WERI-Rb-1 (cell line): Measurements from ENCODE around the gene WDR54.
"Not testable (repeated sequence)": the region's sequence is repeated elsewhere in the genome, so short reads cannot be mapped to it uniquely, and the experiment has no call there.

Experiments
- DNase-seq: peaks from one replicate; pipeline ENCODE4 v3.0.0-alpha.2; 2020
- H3K27ac ChIP-seq: fragments of 250-450 bp; sonication (Bioruptor Pico); 2 replicates; pipeline ENCODE4 v1.5.1; 2020; ENCODE audit warnings: mild to moderate bottlenecking, moderate library complexity
- H3K27me3 ChIP-seq: fragments of 250-450 bp; sonication (Bioruptor Pico); 2 replicates; pipeline ENCODE4 v1.5.1; 2021; ENCODE audit warnings: mild to moderate bottlenecking, low read depth, moderate library complexity; ENCODE audit not compliant: insufficient read depth, severe bottlenecking
- H3K36me3 ChIP-seq: fragments of 250-450 bp; sonication (Bioruptor Pico); 2 replicates; pipeline ENCODE4 v1.5.1; 2020; ENCODE audit warnings: mild to moderate bottlenecking, moderate library complexity
- H3K4me3 ChIP-seq: 2 replicates; pipeline ENCODE4 v1.5.1; 2011; ENCODE audit warnings: low read depth, mild to moderate bottlenecking, control low read depth, low read length
- H3K9me3 ChIP-seq: fragments of 250-450 bp; sonication (Bioruptor Pico); 2 replicates; pipeline ENCODE4 v1.5.1; 2021; ENCODE audit warnings: mild to moderate bottlenecking, moderate library complexity; ENCODE audit not compliant: severe bottlenecking
- TF ChIP-seq, protein P1 (sequence below): IDR thresholded peaks from 2 replicates; pipeline ENCODE4 v1.5.1; 2011; ENCODE audit warnings: low read depth, mild to moderate bottlenecking, control low read depth, inconsistent platforms, low read length

The WDR54 gene

DNA sequence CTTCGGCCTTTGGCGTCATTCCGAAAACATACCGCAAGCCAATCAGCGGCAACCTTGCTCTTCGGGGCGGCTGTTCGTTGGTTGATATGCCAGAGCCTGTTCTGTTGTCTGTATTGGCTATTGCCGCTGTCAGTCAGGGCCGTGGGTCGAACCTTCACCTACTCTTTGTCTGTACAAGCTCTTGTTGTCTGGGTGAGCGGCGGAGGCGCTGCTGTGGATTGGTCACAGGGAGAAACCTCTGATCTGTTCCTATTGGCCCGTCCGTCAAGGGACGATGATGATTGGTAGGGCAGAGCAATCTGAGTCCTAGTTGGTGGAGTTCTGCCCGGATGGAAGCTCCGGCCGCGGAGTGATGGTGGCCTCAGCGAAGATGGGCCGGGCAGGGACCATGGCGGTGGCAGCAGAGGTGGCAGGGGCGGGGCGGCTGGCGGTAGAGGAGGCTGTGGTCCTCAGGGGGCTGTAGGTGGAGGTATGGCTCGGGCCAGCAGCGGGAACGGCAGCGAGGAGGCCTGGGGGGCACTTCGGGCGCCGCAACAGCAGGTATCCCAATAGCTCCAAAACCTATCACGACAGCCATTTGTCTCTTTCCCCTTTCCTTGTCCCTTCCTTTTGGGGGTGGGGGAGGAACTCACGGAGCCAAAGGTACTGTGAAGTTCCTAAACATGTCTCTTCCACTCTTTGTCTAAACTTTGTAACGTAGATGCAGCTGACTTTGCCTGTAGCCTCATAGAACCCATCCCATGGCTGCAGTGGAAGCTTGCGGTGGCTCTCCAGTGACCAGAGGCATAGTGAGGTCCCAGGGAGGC is 36.8 kb downstream of the WDR54 start, which contains the start of gene WBP1:
Gene WBP1 (plus strand): TSS at position 307 of the 806 bp plus-strand sequence. CDS start 165 bp downstream, at position 472.
- DNase-seq: peak; percentile 100
- Histone ChIP-seq H3K27me3 (no peaks in the 10 kb centered on the region), H3K9me3 (no peaks in the 10 kb centered on the region), H3K36me3 (peaks cover 32% of the 10 kb centered on the region), H3K27ac (peak within 1 kb of the TSS; percentile 92), H3K4me3 (peak within 1 kb of the TSS; percentile 83)
- TF ChIP-seq, protein P1, sequence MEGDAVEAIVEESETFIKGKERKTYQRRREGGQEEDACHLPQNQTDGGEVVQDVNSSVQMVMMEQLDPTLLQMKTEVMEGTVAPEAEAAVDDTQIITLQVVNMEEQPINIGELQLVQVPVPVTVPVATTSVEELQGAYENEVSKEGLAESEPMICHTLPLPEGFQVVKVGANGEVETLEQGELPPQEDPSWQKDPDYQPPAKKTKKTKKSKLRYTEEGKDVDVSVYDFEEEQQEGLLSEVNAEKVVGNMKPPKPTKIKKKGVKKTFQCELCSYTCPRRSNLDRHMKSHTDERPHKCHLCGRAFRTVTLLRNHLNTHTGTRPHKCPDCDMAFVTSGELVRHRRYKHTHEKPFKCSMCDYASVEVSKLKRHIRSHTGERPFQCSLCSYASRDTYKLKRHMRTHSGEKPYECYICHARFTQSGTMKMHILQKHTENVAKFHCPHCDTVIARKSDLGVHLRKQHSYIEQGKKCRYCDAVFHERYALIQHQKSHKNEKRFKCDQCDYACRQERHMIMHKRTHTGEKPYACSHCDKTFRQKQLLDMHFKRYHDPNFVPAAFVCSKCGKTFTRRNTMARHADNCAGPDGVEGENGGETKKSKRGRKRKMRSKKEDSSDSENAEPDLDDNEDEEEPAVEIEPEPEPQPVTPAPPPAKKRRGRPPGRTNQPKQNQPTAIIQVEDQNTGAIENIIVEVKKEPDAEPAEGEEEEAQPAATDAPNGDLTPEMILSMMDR: no peak

DNA sequence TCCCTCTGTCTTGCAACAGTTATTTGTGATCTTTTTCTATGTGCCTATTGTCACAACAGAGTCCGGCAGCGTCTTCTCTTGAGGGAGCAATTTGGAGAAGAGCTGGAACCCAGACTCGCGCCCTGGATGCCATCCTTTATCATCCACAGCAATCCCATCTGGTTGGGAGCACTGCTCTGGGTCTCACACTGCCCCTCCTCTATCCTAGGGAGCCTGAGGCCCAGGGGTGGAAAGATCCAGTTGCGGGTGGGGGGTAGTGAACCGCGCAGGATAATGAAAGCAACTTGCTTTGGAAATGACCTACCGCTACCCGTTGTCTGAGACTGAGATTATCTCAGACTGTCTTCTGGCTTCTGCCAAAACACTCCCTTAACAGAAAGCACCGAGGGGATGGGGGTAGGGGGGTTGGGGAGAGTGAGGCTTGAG is 37.4 kb downstream of the WDR54 start:
- H3K27ac ChIP-seq: peak overlapping the region; percentile 66

DNA sequence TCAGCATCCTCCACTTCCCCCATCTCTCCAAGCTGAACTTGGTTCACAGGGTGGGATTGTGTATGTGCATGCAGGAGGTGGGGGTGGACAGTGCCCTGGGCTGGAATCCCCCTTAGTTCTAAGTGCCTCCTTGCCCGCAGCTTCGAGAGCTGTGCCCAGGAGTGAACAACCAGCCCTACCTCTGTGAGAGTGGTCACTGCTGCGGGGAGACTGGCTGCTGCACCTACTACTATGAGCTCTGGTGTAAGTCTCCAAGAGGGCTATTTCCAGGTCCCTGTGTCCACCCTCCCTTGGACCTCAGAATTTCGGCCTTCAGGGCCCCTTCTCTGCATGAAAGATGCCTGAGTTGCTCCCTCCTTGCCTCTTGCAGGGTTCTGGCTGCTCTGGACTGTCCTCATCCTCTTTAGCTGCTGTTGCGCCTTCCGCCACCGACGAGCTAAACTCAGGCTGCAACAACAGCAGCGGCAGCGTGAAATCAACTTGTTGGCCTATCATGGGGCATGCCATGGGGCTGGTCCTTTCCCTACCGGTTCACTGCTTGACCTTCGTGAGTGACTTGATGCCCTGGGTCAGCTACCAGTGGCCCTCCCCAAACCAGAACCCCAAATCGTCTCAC is 38.1 kb downstream of the WDR54 start:
- H3K4me3 ChIP-seq, H3K9me3 ChIP-seq, H3K27me3 ChIP-seq, DNase-seq, H3K27ac ChIP-seq: not testable (repeated sequence)
- H3K36me3 ChIP-seq: peaks cover 33% of the 10 kb centered on the region

More for the DNA sequence above, 37.4 kb downstream of the WDR54 start:
- H3K4me3 ChIP-seq: peak overlapping the region; percentile 83
- no peaks in the 10 kb centered on the region for H3K9me3 ChIP-seq
- H3K27me3 ChIP-seq: no peaks in the 10 kb centered on the region
- TF ChIP-seq, protein P1: no peak
- H3K36me3 ChIP-seq: peaks cover 33% of the 10 kb centered on the region
- no peak for DNase-seq

DNA sequence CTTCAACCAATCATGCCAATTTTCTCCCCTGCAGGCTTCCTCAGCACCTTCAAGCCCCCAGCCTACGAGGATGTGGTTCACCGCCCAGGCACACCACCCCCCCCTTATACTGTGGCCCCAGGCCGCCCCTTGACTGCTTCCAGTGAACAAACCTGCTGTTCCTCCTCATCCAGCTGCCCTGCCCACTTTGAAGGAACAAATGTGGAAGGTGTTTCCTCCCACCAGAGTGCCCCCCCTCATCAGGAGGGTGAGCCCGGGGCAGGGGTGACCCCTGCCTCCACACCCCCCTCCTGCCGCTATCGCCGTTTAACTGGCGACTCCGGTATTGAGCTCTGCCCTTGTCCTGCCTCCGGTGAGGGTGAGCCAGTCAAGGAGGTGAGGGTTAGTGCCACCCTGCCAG is 38.7 kb downstream of the WDR54 start:
- H3K27ac ChIP-seq, H3K4me3 ChIP-seq, H3K9me3 ChIP-seq, DNase-seq, H3K27me3 ChIP-seq: not testable (repeated sequence)
- peaks cover 36% of the 10 kb centered on the region for H3K36me3 ChIP-seq

DNA sequence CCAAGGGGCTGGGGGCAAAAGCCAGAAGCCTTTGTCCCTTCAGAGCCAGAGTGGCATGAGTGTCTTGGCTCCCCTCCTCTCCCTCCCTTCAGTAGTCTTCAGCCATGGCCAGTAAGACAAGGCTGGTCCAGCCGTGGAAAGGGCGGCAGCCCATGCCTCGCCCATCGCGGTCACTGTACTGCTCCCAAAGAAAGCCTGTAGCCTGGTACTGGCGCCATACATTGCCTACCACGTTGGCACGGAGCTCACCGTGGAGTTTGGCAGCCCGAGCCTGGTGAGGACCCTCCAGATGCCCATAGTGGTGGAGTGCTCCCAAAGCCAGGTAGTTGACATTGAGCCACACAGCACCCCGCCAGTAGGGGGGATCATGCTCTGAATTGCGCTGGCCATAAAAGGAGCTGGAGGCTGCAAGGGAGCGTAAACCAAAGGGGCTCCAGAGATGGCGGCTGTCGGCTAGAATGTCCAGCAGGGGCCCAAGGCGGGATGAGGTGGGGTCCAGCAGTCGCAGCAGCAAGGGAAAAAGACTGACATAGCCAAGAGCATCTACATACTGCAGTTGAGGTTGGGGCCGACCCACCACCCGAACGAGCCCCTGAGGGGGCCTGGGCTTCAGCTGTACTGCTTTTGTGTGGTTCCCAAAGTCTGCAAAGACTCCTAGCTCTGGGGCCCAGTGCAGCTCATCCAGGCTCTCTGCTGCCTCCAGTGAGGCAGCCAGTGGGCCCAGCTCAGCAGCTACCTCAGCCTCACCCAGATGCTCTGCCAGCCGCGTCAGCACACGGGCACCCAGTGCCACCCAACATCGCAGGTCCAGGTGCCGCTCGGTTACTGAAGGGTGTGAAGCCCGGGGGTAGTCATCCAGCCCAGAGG is 39.9 kb downstream of the WDR54 start:
- H3K4me3 ChIP-seq: no peak overlapping the region
- H3K27ac ChIP-seq: no peak overlapping the region
- no peaks in the 10 kb centered on the region for H3K9me3 ChIP-seq
- TF ChIP-seq, protein P1: peak; percentile 46
- H3K36me3 ChIP-seq: peaks cover 33% of the 10 kb centered on the region
- DNase-seq: peak; percentile 60
- no peaks in the 10 kb centered on the region for H3K27me3 ChIP-seq

DNA sequence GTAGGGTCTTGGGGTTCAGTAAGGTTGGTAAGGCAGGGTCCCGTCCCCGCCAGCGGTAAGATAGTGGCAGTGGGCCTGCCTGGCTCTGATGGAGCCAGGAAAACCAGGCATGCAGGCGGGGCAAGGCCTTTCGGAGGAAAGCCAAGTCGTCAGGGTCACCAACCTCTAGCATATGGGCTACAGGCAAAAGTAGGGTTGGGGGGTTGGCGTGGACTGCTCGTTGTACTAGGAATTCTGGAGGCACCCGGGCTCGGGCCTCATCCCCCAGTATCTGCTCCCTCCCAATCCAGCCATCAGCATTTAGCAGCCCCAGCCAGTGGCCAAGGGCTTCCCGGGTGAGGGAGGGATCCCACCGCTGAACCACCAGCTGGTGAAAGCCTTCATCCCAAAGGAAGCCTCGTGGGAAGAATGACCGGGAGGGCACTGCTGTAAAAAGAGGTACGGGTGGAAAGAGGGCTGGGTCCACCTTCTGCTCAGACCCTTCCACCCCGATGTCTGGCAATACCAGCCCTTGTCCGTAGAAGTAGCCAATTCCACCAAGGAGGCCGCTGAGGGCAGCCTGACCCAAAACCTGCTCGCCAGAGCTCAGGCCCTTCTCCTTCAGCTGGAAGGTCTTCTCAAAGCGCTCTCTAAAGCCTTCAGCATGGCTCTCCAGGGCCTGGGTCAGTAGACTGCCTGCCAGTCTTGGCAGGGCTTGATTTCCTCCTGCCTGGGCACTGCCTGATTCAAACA is 40.7 kb downstream of the WDR54 start:
- TF ChIP-seq, protein P1: no peak
- no peak overlapping the region for H3K27ac ChIP-seq
- peaks cover 32% of the 10 kb centered on the region for H3K36me3 ChIP-seq
- no peak overlapping the region for H3K4me3 ChIP-seq
- H3K9me3 ChIP-seq: no peaks in the 10 kb centered on the region
- H3K27me3 ChIP-seq: no peaks in the 10 kb centered on the region
- no peak for DNase-seq
